ENCODE measurements around the gene SORCS2.
"Not testable (repeated sequence)": the region's sequence is repeated elsewhere in the genome, so short reads cannot be mapped to it uniquely, and the experiment has no call there.

SORCS2 gene

GRCh38 chr4:7201420-7202305, 9.3 kb downstream of the SORCS2 start:
- no peak for DNase-seq

DNA sequence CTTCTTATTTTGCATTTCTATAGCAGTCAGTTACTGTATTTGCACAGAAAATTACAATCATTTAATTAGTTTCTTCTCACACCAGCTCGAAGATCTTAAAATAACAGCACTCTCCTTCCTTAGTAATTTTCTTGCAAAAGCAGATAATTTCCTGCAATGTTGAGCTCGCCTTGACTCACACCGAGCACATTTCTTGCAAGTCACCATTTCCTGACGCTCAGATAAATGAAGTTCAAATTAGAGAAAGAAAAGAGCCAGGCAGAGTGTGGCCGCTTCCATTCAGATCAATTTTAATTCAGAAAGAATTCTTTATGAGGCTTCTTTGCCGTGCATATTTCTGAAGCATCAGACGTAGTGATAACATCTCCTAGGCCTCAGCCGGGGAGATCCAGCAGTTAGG, 10.1 kb downstream of the SORCS2 start:
- no peak for DNase-seq

- no peak for DNase-seq
These were observed 12.5 kb downstream of the SORCS2 start for GRCh38 chr4:7204656-7205387.

DNA sequence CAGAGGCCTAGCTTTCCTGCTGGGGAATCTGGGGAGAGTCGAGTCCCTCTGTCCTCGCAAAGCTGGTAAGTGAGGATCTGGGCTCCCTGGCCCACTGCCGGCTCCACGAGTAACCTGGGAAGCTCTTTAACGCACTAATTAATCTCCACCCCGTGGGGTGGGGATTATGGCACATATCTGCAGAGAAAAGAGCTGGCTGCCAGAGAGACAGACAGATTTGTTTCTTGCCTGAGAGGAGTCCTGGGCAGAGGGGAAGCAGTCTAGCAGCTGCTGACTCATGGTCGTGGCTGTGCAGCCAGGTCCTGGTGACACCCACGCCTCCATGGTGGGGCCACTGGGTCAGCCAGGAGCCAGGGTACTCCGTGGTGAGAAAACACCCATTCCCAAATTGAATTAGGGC, 14.0 kb downstream of the SORCS2 start:
- DNase-seq, result no peak

DNA sequence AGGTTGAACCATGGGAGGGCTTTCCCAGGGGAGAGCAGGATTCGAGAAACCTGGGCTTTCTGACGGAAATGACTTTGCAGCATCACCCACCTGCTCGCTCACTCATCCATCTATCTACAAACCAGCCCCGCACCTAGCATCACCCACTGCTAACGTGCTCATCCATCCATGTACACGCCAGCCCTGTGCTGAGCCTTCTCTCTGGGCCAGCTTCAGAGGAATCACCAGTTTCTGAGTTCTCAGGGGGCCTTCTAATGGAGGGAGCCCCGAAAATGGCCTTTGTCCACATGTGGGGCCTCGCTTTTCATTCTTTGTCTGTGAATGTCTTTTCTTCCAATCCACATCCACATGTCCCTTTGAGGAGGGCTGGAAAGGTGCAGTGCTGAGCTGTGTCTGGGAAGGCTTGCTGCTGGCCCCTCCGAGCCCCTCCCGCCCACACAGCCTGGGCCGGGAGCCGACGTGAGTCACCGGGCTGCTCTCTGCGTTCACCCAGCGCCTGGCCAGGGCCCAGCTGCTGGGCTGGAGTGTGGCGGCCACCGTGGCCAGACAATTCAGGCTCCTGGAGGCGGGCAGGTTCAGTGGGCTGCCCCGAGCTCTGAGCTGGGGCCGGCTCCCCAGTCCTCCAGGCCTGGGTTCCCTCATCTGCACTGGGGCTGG, 14.7 kb downstream of the SORCS2 start:
- DNase-seq, result no peak

DNA sequence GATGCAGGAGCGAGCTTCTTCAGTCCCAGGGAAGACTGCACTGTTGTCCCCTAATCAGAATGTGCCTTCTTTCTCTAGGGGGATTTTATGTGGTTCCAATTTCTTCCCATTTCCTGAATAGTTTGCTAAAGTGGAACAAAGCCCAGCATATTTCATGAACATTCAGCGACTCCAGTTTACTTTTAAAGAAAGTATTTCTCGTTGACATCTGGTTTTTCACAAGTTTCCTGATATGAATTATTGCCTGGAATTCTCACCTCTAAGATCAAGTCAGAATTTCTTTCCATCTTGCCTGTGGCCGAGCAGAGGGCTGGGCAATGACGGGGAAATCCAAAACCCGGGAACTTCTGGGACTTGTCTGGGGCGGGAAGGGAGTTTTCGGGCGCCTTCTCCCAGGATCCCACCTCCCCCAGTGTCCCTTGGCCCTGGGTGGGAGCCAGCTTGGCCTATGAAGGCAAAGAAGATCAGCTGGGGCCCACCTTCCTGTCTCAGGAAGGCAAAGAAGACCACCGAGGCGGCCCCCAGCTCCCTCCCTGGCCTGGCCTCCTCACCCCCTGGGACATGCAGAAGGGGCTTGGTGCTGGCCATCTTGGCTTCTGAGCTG, 15.4 kb downstream of the SORCS2 start:
- DNase-seq, result no peak

GRCh38 chr4:7208509-7209451, 16.4 kb downstream of the SORCS2 start:
- no peak for DNase-seq

DNA sequence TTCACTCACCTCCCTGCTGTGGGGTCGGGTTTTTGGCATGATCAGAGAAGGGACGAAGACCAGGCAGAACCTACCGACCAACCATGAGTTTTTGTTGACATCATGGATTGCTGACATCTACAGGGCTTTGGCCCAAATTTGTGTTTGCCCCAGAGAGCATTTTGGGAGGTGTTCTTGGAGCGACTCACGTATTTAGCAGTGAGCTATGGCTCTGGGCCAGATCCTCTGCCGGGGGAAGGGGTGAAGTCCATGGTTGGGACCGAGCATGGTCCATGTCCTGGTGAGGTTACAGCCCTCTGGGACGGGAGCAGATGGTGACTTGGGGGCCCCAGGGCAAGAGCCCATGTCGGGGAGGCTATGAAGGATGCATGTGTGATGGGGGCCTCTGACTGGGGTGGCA, 17.4 kb downstream of the SORCS2 start:
- no peak for DNase-seq

GRCh38 chr4:7210824-7211223, 18.5 kb downstream of the SORCS2 start:
- no peak for DNase-seq

GRCh38 chr4:7212101-7212674, 19.9 kb downstream of the SORCS2 start:
- DNase-seq, result no peak

- no peak for DNase-seq
These were observed 20.6 kb downstream of the SORCS2 start for GRCh38 chr4:7212921-7213320.

- no peak for DNase-seq
These were observed 21.5 kb downstream of the SORCS2 start for GRCh38 chr4:7213807-7214206.

- no peak for DNase-seq
These were observed 22.0 kb downstream of the SORCS2 start for GRCh38 chr4:7214359-7214758.

DNA sequence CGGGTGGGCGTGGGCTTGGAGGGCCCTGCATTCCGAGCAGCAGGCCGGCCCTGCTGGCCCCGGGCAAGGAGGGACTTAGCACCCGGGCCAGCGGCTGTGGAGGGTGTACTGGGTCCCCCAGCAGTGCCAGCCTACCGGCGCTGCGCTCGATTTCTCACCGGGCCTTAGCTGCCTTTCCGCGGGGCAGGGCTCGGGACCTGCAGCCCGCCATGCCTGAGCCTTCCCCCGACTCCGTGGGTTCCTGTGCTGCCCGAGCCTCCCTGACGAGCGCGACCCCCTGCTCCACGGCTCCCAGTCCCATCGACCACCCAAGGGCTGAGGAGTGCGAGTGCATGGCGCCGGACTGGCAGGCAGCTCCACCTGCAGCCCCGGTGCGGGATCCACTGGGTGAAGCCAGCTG, 22.8 kb downstream of the SORCS2 start:
- not testable (repeated sequence) for DNase-seq

DNA sequence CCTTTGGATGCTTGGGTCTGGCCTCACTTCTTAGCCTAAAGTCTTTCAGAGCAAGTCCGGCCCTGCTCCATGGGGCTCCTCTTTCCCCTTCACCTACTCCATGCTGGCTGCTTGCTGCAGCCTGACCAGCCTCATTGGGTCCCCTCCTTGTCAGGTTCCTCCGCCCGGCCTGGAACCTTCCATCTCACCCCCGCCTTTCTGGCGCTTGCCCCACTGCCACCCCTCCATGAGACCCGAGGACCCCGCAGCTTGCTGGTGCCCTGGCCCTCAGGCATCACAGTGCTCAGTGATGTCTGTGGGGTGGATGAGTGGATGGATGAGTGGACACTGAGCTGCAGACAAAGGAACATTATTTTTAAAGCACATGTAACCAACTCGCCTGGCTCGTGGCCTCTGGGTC, 24.7 kb downstream of the SORCS2 start:
- no peak for DNase-seq

DNA sequence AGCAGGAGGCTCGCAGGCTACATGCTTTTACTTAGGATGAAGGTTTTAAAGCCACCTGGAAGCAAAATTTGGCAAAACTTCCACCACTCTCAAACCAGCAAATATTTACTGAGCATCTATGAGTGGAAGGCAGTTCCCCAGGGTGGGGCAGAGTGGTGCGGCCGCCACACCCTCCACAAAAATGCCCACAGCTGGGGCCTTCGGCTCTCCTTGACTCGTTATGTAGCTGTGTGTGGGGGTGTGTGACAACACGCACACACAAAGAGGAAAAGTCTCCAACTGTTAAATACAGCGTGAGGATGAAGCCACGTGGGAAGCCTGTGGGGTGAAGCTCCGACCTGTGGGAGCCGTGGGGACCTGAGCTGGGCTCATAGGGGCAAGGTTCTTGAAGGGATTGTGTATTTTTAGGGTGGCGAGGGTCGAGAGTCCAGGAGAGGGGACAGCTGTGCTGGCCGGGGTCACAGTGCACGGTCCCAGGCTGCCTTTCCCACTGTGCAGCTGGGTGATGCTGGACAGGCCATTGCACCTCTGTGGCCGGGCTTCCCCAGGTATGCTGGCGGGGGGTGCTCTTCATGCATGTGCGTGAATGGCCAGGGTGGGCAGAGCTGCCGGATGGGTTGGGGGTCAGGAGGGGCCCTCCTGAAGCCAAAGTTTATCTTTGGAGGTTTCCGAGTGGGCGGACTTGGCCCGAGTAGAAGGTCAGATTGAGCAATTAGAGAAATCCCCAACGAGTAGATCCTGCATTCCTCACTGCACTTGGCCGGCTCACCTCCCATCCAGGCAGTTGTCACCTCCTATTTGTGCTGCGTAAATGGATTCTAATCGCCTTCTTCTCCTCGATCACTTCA, 25.4 kb downstream of the SORCS2 start:
- DNase-seq, result no peak

DNA sequence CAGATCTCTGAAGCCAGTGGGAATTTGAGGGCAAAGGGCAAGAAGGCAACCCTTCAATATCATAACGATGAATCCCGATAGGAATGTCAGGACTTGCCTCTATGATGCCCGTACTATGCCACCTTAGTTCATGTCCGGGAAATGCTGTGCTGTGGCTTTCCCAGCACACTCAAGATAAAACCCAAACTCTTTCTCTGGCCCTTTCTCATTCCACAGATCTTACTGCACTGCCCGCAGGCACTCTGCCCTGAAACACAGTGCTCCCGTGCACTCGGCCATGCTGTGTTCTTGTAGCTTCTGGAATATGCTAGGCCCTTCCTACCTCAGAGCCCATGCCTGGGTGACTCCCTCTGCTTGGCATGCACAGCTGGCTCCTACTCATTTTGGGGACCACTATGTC, 26.3 kb downstream of the SORCS2 start:
- no peak for DNase-seq

GRCh38 chr4:7222521-7222920, 30.2 kb downstream of the SORCS2 start:
- no peak for DNase-seq

DNA sequence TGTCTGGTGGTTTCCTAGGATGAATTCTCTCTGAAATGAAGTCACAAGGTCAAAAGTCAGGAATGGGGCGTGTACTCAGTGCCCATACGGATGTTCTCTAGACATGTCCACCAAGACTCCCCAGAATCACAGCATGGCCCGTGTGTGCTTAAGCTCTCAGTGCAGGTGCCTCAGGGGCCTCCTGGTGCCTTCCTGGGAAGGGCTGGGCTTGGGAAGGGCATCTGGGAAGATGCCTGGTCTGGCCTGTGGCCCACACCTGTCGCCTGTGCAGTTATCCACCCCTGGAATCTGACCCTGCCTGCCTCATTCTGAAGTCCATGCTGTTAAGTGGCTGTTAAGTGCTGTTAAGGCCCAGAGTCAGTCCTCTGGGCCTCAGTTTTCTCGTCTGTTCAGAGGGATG, 31.2 kb downstream of the SORCS2 start:
- no peak for DNase-seq

DNA sequence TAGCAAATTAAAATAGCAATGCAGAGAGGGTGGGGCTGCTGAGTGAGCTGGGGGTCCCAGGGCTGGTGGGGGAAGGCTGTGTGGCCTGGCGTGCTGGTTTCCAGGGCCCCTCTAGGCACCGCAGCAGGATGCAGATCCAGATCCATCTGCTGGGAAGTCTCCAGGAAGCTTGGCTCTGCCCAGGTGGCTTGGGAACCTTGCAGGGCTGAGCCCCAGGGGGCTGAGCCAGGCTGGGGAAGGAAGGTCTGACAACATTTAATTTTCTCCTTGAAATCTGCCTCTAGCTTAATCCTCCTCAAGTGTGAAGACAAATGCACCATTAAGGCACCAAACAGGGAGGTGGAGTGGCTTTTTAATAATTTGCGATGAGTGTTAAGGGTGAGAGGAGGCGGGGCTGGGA, 31.7 kb downstream of the SORCS2 start:
- no peak for DNase-seq
